Stimulated activated naive CD8-positive, alpha-beta T cell treated with anti-CD3 and anti-CD28 coated beads, Interleukin-15, amount 100 ng/mL, for 72 hours (primary cell): Measurements from ENCODE around the gene CCDC154.
"Not testable (repeated sequence)": the region's sequence is repeated elsewhere in the genome, so short reads cannot be mapped to it uniquely, and the experiment has no call there.

Source experiments
- ATAC-seq: fragments of 150-1000 bp; cut with Tn5 transposase; 2 replicates; pipeline ENCODE4 v1.10.0; 2021; ENCODE audit warnings: mild to moderate bottlenecking, moderate library complexity
- DNase-seq, 2 donors: peaks; one replicate each; pipeline ENCODE4 v3.0.0; 2021 to 2022
- H3K27ac Mint-ChIP-seq, 2 donors: one replicate each; pipeline ENCODE4 v1.8.0; 2022; ENCODE audit warnings: mild to moderate bottlenecking in 2 of 2, mixed read lengths in 2 of 2, moderate library complexity in 2 of 2
- H3K27me3 Mint-ChIP-seq: one replicate; pipeline ENCODE4 v1.8.0; 2022; ENCODE audit warnings: mixed read lengths
- H3K4me1 Mint-ChIP-seq: one replicate; pipeline ENCODE4 v1.8.0; 2022; ENCODE audit warnings: mild to moderate bottlenecking, mixed read lengths
- H3K4me3 Mint-ChIP-seq, 2 donors: one replicate each; pipeline ENCODE4 v1.8.0; 2022; ENCODE audit warnings: mild to moderate bottlenecking in 2 of 2, mixed read lengths in 2 of 2, moderate library complexity in 1 of 2
- H3K9me3 Mint-ChIP-seq, 2 donors: one replicate each; pipeline ENCODE4 v1.8.0; 2022; ENCODE audit warnings: mixed read lengths in 2 of 2

The CCDC154 gene

GRCh38 chr16:1450841-1451240 lies 6.5 kb upstream of the CCDC154 start:
- Mint-ChIP-seq H3K27ac (no peak overlapping the region), H3K4me1 (peaks cover 5% of the 10 kb centered on the region), H3K4me3 (no peak overlapping the region)

GRCh38 chr16:1450218-1450617 lies 5.9 kb upstream of the CCDC154 start:
- DNase-seq, result no peak
- no peaks in the 10 kb centered on the region for H3K27me3 Mint-ChIP-seq
- no peak overlapping the region for H3K27ac Mint-ChIP-seq
- H3K9me3 Mint-ChIP-seq, result no peaks in the 10 kb centered on the region
- no peak for ATAC-seq
- H3K4me3 Mint-ChIP-seq, result no peak overlapping the region
- peaks cover 5% of the 10 kb centered on the region for H3K4me1 Mint-ChIP-seq

More at GRCh38 chr16:1450841-1451240, 6.5 kb upstream of the CCDC154 start:
- no peak for DNase-seq
- Mint-ChIP-seq H3K27me3 (no peaks in the 10 kb centered on the region), H3K9me3 (no peaks in the 10 kb centered on the region)
- ATAC-seq, result no peak

GRCh38 chr16:1449201-1449788 lies 4.9 kb upstream of the CCDC154 start:
- no peak for ATAC-seq
- Mint-ChIP-seq H3K27ac (peak overlapping the region in 1 of 2 donors; percentile 19), H3K9me3 (no peaks in the 10 kb centered on the region)

GRCh38 chr16:1448536-1449116 lies 4.3 kb upstream of the CCDC154 start:
- Mint-ChIP-seq H3K27ac (peak overlapping the region in 1 of 2 donors; percentile 71), H3K27me3 (no peaks in the 10 kb centered on the region), H3K4me3 (no peak overlapping the region), H3K9me3 (no peaks in the 10 kb centered on the region), H3K4me1 (peaks cover 5% of the 10 kb centered on the region)
- no peak for DNase-seq
- ATAC-seq, result no peak

More at GRCh38 chr16:1449201-1449788, 4.9 kb upstream of the CCDC154 start:
- no peak for DNase-seq
- H3K4me3 Mint-ChIP-seq, result no peak overlapping the region
- peaks cover 5% of the 10 kb centered on the region for H3K4me1 Mint-ChIP-seq
- H3K27me3 Mint-ChIP-seq, result no peaks in the 10 kb centered on the region

- Mint-ChIP-seq H3K9me3 (no peaks in the 10 kb centered on the region), H3K4me1 (peaks cover 5% of the 10 kb centered on the region), H3K27ac (no peak overlapping the region), H3K27me3 (no peaks in the 10 kb centered on the region), H3K4me3 (no peak overlapping the region)
- ATAC-seq, result no peak
- DNase-seq, result no peak
These were observed 3.6 kb upstream of the CCDC154 start for GRCh38 chr16:1447965-1448364.

GRCh38 chr16:1446296-1447080 lies 2.1 kb upstream of the CCDC154 start:
- Mint-ChIP-seq H3K27ac (no peak overlapping the region), H3K27me3 (no peaks in the 10 kb centered on the region), H3K4me1 (peaks cover 3% of the 10 kb centered on the region), H3K4me3 (no peak overlapping the region), H3K9me3 (no peaks in the 10 kb centered on the region)
- no peak for DNase-seq
- no peak for ATAC-seq

- no peaks in the 10 kb centered on the region for H3K9me3 Mint-ChIP-seq
- no peaks in the 10 kb centered on the region for H3K27me3 Mint-ChIP-seq
- no peak for DNase-seq
- no peak overlapping the region for H3K27ac Mint-ChIP-seq
- no peak overlapping the region for H3K4me3 Mint-ChIP-seq
- no peaks in the 10 kb centered on the region for H3K4me1 Mint-ChIP-seq
- no peak for ATAC-seq
These were observed 1.3 kb upstream of the CCDC154 start for GRCh38 chr16:1445518-1446203.

- Mint-ChIP-seq H3K9me3 (no peaks in the 10 kb centered on the region), H3K4me1 (no peaks in the 10 kb centered on the region), H3K4me3 (no peak overlapping the region), H3K27me3 (no peaks in the 10 kb centered on the region), H3K27ac (no peak overlapping the region)
- ATAC-seq, result no peak
- DNase-seq, result no peak
These were observed 568 bp upstream of the CCDC154 start for GRCh38 chr16:1444730-1445517.

- Mint-ChIP-seq H3K9me3 (no peaks in the 10 kb centered on the region), H3K27ac (no peak overlapping the region), H3K4me1 (no peaks in the 10 kb centered on the region), H3K4me3 (no peak overlapping the region), H3K27me3 (no peaks in the 10 kb centered on the region)
- DNase-seq (no peak), ATAC-seq (no peak)
These were observed 868 bp downstream of the CCDC154 start for GRCh38 chr16:1443403-1443973.

GRCh38 chr16:1442697-1443096 lies 1.7 kb downstream of the CCDC154 start:
- H3K4me3 Mint-ChIP-seq, result no peak overlapping the region
- H3K27me3 Mint-ChIP-seq, result no peaks in the 10 kb centered on the region
- H3K4me1 Mint-ChIP-seq, result no peaks in the 10 kb centered on the region
- no peak overlapping the region for H3K27ac Mint-ChIP-seq
- DNase-seq (no peak), ATAC-seq (no peak)
- H3K9me3 Mint-ChIP-seq, result no peaks in the 10 kb centered on the region

- H3K4me1 Mint-ChIP-seq, result no peaks in the 10 kb centered on the region
- H3K4me3 Mint-ChIP-seq, result no peak overlapping the region
- H3K9me3 Mint-ChIP-seq, result no peaks in the 10 kb centered on the region
- ATAC-seq (no peak), DNase-seq (no peak)
- H3K27ac Mint-ChIP-seq, result no peak overlapping the region
- no peaks in the 10 kb centered on the region for H3K27me3 Mint-ChIP-seq
These were observed 2.9 kb downstream of the CCDC154 start for GRCh38 chr16:1441391-1441829.

- DNase-seq, H3K4me3 Mint-ChIP-seq, H3K4me1 Mint-ChIP-seq, H3K9me3 Mint-ChIP-seq, ATAC-seq, H3K27me3 Mint-ChIP-seq, H3K27ac Mint-ChIP-seq: not testable (repeated sequence)
These were observed 4.7 kb downstream of the CCDC154 start for GRCh38 chr16:1439699-1440074.

GRCh38 chr16:1439058-1439698 lies 5.2 kb downstream of the CCDC154 start:
- Mint-ChIP-seq H3K27ac (peak overlapping the region in 1 of 2 donors; percentile 95), H3K4me1 (no peaks in the 10 kb centered on the region), H3K27me3 (no peaks in the 10 kb centered on the region), H3K4me3 (no peak overlapping the region), H3K9me3 (no peaks in the 10 kb centered on the region)
- ATAC-seq (no peak), DNase-seq (no peak)

- Mint-ChIP-seq H3K4me1 (no peaks in the 10 kb centered on the region), H3K9me3 (no peaks in the 10 kb centered on the region), H3K27me3 (no peaks in the 10 kb centered on the region), H3K27ac (peak overlapping the region in 1 of 2 donors; percentile 95), H3K4me3 (no peak overlapping the region)
- DNase-seq, result no peak
- no peak for ATAC-seq
These were observed 5.9 kb downstream of the CCDC154 start for GRCh38 chr16:1438229-1439057.
